ENCODE data around the gene GPRC5B.

GPRC5B gene

GRCh38 chr16:19879241-19879792 is 5.3 kb downstream of the GPRC5B start:
- TF ChIP-seq ZBTB7A (IDR thresholded peaks at IDR 0.05; ENCODE audit: low read depth) (no peak), TCF12 (IDR thresholded peaks at IDR 0.05; ENCODE audit: low read depth) (no peak), TEAD4 (IDR thresholded peaks at IDR 0.05) (no peak), FOXM1 (IDR thresholded peaks at IDR 0.05; ENCODE audit: borderline replicate concordance, low read depth) (no peak), CREB1 (IDR thresholded peaks at IDR 0.05; ENCODE audit: low read depth) (no peak), TAF1 (IDR thresholded peaks at IDR 0.05; ENCODE audit: low read depth) (no peak), NFIC (IDR thresholded peaks at IDR 0.05) (no peak)

GRCh38 chr16:19878757-19879156 is 5.9 kb downstream of the GPRC5B start:
- no peak for TF ChIP-seq NFIC (IDR thresholded peaks at IDR 0.05)
- TF ChIP-seq USF1 (IDR thresholded peaks at IDR 0.05), result no peak
- TF ChIP-seq TEAD4 (IDR thresholded peaks at IDR 0.05), result no peak
- TF ChIP-seq EGR1 (IDR thresholded peaks at IDR 0.05), result no peak
- TF ChIP-seq TAF1 (IDR thresholded peaks at IDR 0.05; ENCODE audit: low read depth), result no peak
- no peak for TF ChIP-seq CREB1 (IDR thresholded peaks at IDR 0.05; ENCODE audit: low read depth)
- TF ChIP-seq EP300 (IDR thresholded peaks at IDR 0.05; ENCODE audit: borderline replicate concordance), result no peak
- TF ChIP-seq FOXM1 (IDR thresholded peaks at IDR 0.05; ENCODE audit: borderline replicate concordance, low read depth), result no peak
- no peak for TF ChIP-seq RAD21 (IDR thresholded peaks at IDR 0.05; ENCODE audit: low read depth)
- no peak for TF ChIP-seq YY1 (IDR thresholded peaks at IDR 0.05; ENCODE audit: low read depth)
- no peak for TF ChIP-seq MAX (IDR thresholded peaks at IDR 0.05)
- no peak for TF ChIP-seq ZBTB7A (IDR thresholded peaks at IDR 0.05; ENCODE audit: low read depth)
- no peak for TF ChIP-seq TCF12 (IDR thresholded peaks at IDR 0.05; ENCODE audit: low read depth)

- TF ChIP-seq FOXM1 (IDR thresholded peaks at IDR 0.05; ENCODE audit: borderline replicate concordance, low read depth), result no peak
- no peak for TF ChIP-seq CEBPB (IDR thresholded peaks at IDR 0.05)
- no peak for TF ChIP-seq USF1 (IDR thresholded peaks at IDR 0.05)
Measured at GRCh38 chr16:19876501-19877059, 8.1 kb downstream of the GPRC5B start.

GRCh38 chr16:19875900-19876299 is 8.7 kb downstream of the GPRC5B start:
- TF ChIP-seq YY1 (IDR thresholded peaks at IDR 0.05; ENCODE audit: low read depth) (no peak), TAF1 (IDR thresholded peaks at IDR 0.05; ENCODE audit: low read depth) (no peak), EGR1 (IDR thresholded peaks at IDR 0.05) (no peak), REST (IDR thresholded peaks at IDR 0.05; ENCODE audit: low read depth) (no peak), TCF12 (IDR thresholded peaks at IDR 0.05; ENCODE audit: low read depth) (no peak), FOXM1 (IDR thresholded peaks at IDR 0.05; ENCODE audit: borderline replicate concordance, low read depth) (no peak), EP300 (IDR thresholded peaks at IDR 0.05; ENCODE audit: borderline replicate concordance) (no peak), USF1 (IDR thresholded peaks at IDR 0.05) (no peak), NFIC (IDR thresholded peaks at IDR 0.05) (no peak), CEBPB (IDR thresholded peaks at IDR 0.05) (no peak), RAD21 (IDR thresholded peaks at IDR 0.05; ENCODE audit: low read depth) (no peak), MAX (IDR thresholded peaks at IDR 0.05) (no peak), ZBTB7A (IDR thresholded peaks at IDR 0.05; ENCODE audit: low read depth) (no peak), CREB1 (IDR thresholded peaks at IDR 0.05; ENCODE audit: low read depth) (no peak), TEAD4 (IDR thresholded peaks at IDR 0.05) (no peak)

- TF ChIP-seq YY1 (IDR thresholded peaks at IDR 0.05; ENCODE audit: low read depth) (no peak), TCF12 (IDR thresholded peaks at IDR 0.05; ENCODE audit: low read depth) (no peak), NFIC (IDR thresholded peaks at IDR 0.05) (no peak), USF1 (IDR thresholded peaks at IDR 0.05) (no peak), MAX (IDR thresholded peaks at IDR 0.05) (no peak), EP300 (IDR thresholded peaks at IDR 0.05; ENCODE audit: borderline replicate concordance) (no peak), FOXM1 (IDR thresholded peaks at IDR 0.05; ENCODE audit: borderline replicate concordance, low read depth) (no peak)
Measured at GRCh38 chr16:19874851-19875546, 9.6 kb downstream of the GPRC5B start.

- TF ChIP-seq TEAD4 (IDR thresholded peaks at IDR 0.05) (no peak), TAF1 (IDR thresholded peaks at IDR 0.05; ENCODE audit: low read depth) (no peak), USF1 (IDR thresholded peaks at IDR 0.05) (no peak), CEBPB (IDR thresholded peaks at IDR 0.05) (no peak), MAX (IDR thresholded peaks at IDR 0.05) (no peak), REST (IDR thresholded peaks at IDR 0.05; ENCODE audit: low read depth) (no peak), NFIC (IDR thresholded peaks at IDR 0.05) (no peak), TCF12 (IDR thresholded peaks at IDR 0.05; ENCODE audit: low read depth) (no peak), ZBTB7A (IDR thresholded peaks at IDR 0.05; ENCODE audit: low read depth) (no peak), YY1 (IDR thresholded peaks at IDR 0.05; ENCODE audit: low read depth) (no peak), RAD21 (IDR thresholded peaks at IDR 0.05; ENCODE audit: low read depth) (no peak), FOXM1 (IDR thresholded peaks at IDR 0.05; ENCODE audit: borderline replicate concordance, low read depth) (no peak), EGR1 (IDR thresholded peaks at IDR 0.05) (no peak), EP300 (IDR thresholded peaks at IDR 0.05; ENCODE audit: borderline replicate concordance) (no peak), CREB1 (IDR thresholded peaks at IDR 0.05; ENCODE audit: low read depth) (no peak)
Measured at GRCh38 chr16:19874026-19874425, 10.6 kb downstream of the GPRC5B start.

Measured in Ishikawa (cell line).